ENCODE measurements around the gene FIBP. TPM values are rescaled to one million over a fixed set of nuclear protein-coding genes. Genes with fewer than 3 reads are reported as not detected.

Gene FIBP
- total RNA-seq, 2 donors from 2014 or later, result 50.9 to 82.8 TPM

- Histone ChIP-seq H3K4me3 (peak within 1 kb of the TSS; percentile 60 to 61), H3K27me3 (no peaks in the 10 kb centered on the region), H3K27ac (peak within 1 kb of the TSS; percentile 89 to 97), H3K4me1 (peaks cover 0 to 35% of the 10 kb centered on the region in 2 donors), H3K9me3 (no peaks in the 10 kb centered on the region), H3K36me3 (peaks cover 14% of the 10 kb centered on the region)
- no peak for TF ChIP-seq CTCF (IDR thresholded peaks at IDR 0.05)
- no peak for DNase-seq (ENCODE audit: low spot score)
Observed at GRCh38 chr11:65872586-65873317, 15.5 kb downstream of the FIBP start, which contains the start of gene EFEMP2. TSS of gene EFEMP2 (minus strand) at chr11:65872800. CDS start at chr11:65872354, 446 bp downstream.

DNA sequence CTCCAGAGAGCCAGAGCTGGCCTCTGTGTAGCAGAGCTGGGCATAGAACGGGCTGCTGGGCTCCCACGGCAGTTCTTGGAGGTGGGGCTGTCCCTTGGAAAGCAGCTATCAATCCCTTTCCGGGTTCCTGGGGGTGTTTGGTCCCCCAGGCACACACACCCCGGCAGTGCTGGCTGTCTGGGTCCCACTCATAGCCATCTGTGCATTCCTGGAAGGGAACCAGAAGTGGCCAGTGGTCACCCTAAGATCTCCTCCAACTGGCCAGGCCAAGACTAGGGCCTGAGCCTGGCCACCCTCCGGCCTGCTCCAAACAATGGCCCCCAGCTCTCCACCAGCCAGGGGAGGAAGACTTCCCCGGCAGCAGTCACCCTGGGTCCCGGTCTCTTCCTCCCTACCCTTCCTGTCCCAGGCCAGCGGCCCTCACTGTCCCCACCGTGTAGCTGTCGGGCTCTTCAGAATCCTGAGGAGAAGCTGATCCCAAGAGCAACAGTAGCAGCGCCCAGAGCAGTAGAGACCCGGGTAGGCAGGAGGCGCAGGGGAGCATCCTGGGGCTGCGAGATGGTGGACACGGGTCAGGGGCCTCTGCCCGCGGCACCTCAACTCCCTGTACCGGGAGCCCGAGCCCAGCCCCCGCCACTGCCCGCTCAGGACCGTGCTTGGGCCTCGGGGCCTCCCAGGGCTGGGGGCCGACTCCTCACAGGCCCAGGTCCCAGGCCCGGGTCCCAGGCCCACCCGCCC is 16.3 kb downstream of the FIBP start:
- no peak for TF ChIP-seq CTCF (IDR thresholded peaks at IDR 0.05)
- Histone ChIP-seq H3K27ac (peak overlapping the region; percentile 89 to 97), H3K36me3 (peaks cover 22% of the 10 kb centered on the region), H3K4me3 (peak overlapping the region; percentile 60 to 61), H3K4me1 (peaks cover 0 to 35% of the 10 kb centered on the region in 2 donors), H3K9me3 (no peaks in the 10 kb centered on the region), H3K27me3 (no peaks in the 10 kb centered on the region)
- DNase-seq (ENCODE audit: low spot score), result no peak

DNA sequence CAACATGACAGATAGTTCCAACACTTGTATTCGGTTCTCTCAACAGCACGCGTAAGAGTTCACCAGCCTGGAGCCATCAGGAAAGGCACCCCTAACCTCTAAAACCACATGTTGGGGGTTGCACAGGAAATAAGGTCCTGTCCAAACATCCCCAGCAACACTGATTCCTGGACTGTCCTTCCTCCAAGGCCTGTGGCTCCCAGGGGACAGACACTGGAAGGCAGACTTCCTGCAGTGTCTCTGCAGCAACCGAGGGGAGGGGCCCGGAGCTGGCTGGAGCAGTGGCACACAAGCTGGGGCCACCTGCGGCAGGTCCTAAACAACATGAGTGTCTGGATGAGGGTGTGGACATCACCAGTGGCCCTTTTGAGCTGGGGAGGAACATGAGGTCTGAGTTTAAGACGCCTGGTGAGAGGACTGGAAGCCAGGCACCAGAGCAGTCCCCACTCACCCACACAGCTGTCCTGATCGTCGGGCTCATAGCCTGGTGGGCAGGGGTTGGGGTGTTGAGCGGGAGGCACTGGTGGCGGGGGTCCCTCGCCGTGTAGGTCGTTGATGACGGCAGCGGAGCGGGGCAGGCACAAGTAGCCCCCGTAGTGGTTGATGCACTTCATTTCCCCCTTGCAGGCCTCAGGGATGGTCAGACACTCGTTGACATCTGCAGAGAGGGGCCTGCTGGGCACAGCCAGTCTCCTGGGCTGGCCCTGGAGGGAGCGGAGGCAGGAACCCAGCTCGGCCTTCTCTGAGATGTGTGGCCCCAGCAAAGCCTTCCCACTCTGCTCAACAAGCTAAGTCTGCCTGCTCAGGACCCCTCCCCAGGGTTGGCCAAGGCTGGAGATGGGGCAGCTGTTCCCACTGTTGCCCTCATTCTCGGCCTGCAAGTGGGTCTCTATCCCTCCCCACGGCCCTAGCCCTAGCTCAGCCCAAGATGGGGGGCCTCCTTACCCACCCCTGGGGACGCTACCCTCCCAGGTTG is 17.3 kb downstream of the FIBP start:
- Histone ChIP-seq H3K36me3 (peaks cover 32% of the 10 kb centered on the region), H3K4me1 (peaks cover 0 to 35% of the 10 kb centered on the region in 2 donors), H3K27ac (peak overlapping the region; percentile 89 to 97), H3K27me3 (no peaks in the 10 kb centered on the region), H3K4me3 (peak overlapping the region in 1 of 2 donors; percentile 60), H3K9me3 (no peaks in the 10 kb centered on the region)
- DNase-seq (ENCODE audit: low spot score), result no peak
- TF ChIP-seq CTCF (IDR thresholded peaks at IDR 0.05), result no peak

DNA sequence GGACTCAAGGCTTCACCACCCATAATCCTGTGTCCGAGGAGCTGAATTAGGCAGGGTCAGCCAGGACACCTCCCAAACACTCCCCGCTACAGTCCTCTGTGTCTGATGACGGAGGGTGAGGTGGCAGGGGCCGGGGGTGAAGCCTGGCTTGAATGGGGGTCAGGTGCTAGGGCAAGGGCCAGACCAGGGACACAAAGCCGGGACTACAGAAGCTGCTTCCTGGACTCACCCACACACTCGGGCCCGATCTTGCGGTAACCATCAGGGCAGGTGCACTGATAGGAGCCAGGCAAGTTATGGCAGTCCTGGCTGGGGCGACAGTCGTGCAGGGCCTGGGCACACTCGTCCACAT is 18.0 kb downstream of the FIBP start:
- H3K9me3 ChIP-seq, result no peaks in the 10 kb centered on the region
- H3K4me1 ChIP-seq, result peaks cover 0 to 35% of the 10 kb centered on the region in 2 donors
- no peak for DNase-seq (ENCODE audit: low spot score)
- no peaks in the 10 kb centered on the region for H3K27me3 ChIP-seq
- TF ChIP-seq CTCF (IDR thresholded peaks at IDR 0.05), result no peak
- no peak overlapping the region for H3K27ac ChIP-seq
- H3K4me3 ChIP-seq, result no peak overlapping the region
- peaks cover 39% of the 10 kb centered on the region for H3K36me3 ChIP-seq

DNA sequence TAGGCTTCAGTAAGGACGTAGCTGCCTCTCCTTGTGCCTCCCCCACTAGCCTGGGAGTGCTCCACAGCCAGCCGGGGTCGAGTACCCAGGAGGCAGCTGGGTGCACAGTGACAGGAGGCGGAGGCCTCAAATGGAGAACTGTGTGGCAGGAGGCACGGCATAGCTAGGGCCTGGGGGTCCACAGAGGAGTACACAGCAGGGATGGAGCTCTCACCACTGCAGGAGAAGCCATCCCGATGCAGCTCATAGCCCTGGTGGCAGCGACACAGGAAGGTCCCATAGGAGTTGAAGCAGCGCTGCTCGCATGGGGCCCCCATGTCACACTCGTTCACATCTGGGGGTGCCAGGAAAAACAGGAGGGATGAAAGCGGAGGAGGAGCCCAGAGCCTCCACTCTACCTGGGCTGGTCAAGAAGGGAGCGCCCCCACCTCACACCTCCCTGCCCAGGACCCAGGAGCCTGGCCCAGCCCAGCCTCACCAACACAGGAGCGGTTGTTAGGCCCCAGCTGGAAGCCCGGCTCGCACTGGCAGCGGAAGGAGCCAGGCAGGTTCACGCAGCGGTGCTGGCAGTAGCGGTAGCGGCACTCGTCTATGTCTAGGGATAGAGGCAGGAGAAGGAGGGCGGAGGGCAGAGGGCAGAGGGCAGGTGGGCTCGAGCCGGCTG is 18.5 kb downstream of the FIBP start:
- Histone ChIP-seq H3K36me3 (peaks cover 44% of the 10 kb centered on the region), H3K27ac (no peak overlapping the region), H3K9me3 (no peaks in the 10 kb centered on the region), H3K4me3 (no peak overlapping the region), H3K27me3 (no peaks in the 10 kb centered on the region), H3K4me1 (peaks cover 0 to 35% of the 10 kb centered on the region in 2 donors)
- TF ChIP-seq CTCF (IDR thresholded peaks at IDR 0.05), result no peak
- no peak for DNase-seq (ENCODE audit: low spot score)

Measured in right atrium auricular region (tissue), 2 donors.